Smooth muscle cell (in vitro differentiated cells): ENCODE measurements around the gene CCBE1. TPM values are rescaled to one million over a fixed set of nuclear protein-coding genes. Genes with fewer than 3 reads are reported as not detected.

Source experiments
- DNase-seq: peaks from one replicate; lab custom pipeline; 2025; ENCODE audit not compliant: unreplicated experiment; lab: John Stamatoyannopoulos, UW
- H2AFZ ChIP-seq: fragments of 200-600 bp; sonication (generic); 2 replicates; pipeline ENCODE4 v1.6.0; 2016; ENCODE audit warnings: antibody characterized with exemption, low read depth, mild to moderate bottlenecking
- H3F3A ChIP-seq: fragments of 200-600 bp; sonication (generic); 2 replicates; pipeline ENCODE4 v1.6.0; 2017; ENCODE audit warnings: antibody characterized with exemption, low read depth
- H3K27ac ChIP-seq: fragments of 200-600 bp; sonication (generic); 2 replicates; pipeline ENCODE4 v1.5.1; 2016; ENCODE audit warnings: low read depth, mild to moderate bottlenecking
- H3K27me3 ChIP-seq: fragments of 200-600 bp; sonication (generic); 2 replicates; pipeline ENCODE4 v1.6.1; 2016; ENCODE audit warnings: low read depth, mild to moderate bottlenecking
- H3K36me3 ChIP-seq: fragments of 200-600 bp; sonication (generic); 2 replicates; pipeline ENCODE4 v1.5.1; 2016; ENCODE audit warnings: low read depth
- H3K4me1 ChIP-seq: fragments of 200-600 bp; sonication (generic); 2 replicates; pipeline ENCODE4 v1.5.1; 2016; ENCODE audit warnings: low read depth
- H3K4me2 ChIP-seq: fragments of 200-600 bp; sonication (generic); 2 replicates; pipeline ENCODE4 v1.6.0; 2016; ENCODE audit warnings: mild to moderate bottlenecking
- H3K4me3 ChIP-seq: fragments of 200-600 bp; sonication (generic); 2 replicates; pipeline ENCODE4 v1.5.1; 2016; ENCODE audit warnings: mild to moderate bottlenecking
- H3K79me2 ChIP-seq: fragments of 200-600 bp; sonication (generic); 2 replicates; pipeline ENCODE4 v1.6.0; 2016; ENCODE audit warnings: low read depth, mild to moderate bottlenecking
- H3K9ac ChIP-seq: fragments of 200-600 bp; sonication (generic); 2 replicates; pipeline ENCODE4 v1.6.0; 2016; ENCODE audit warnings: low read depth
- H3K9me3 ChIP-seq: fragments of 200-600 bp; sonication (generic); replicated peaks from 2 replicates; pipeline ENCODE4 v1.5.1; 2016; ENCODE audit warnings: low read depth
- H4K20me1 ChIP-seq: fragments of 200-600 bp; sonication (generic); 2 replicates; pipeline ENCODE4 v1.6.0; 2016; ENCODE audit warnings: low read depth
- CTCF ChIP-seq: fragments of 200-600 bp; sonication (generic); IDR thresholded peaks from 2 replicates; pipeline ENCODE4 v1.5.1; 2017; ENCODE audit warnings: borderline replicate concordance, mild to moderate bottlenecking, antibody characterized with exemption; ENCODE audit not compliant: insufficient read depth, poor library complexity, severe bottlenecking
- WGBS: methylation state at CpG from one replicate; pipeline ENCODE4 v1.1.7; 2016; ENCODE audit warnings: low lambda C conversion rate; 5-methylcytosine and 5-hydroxymethylcytosine counted together
- polyA plus RNA-seq: library from polyadenylated mRNA; unstranded; fragments of >200 nt; fragmentation: Nextera tagmentation; extraction: Ambion mirVana; gene quantifications from 2 replicates; pipeline ENCODE4 v1.2.1, GENCODE V29; 2016
- total RNA-seq: library from RNA; depleted of rRNA; stranded (reverse); fragments of >200 nt; gene quantifications from 2 replicates; pipeline ENCODE4 v1.2.3, GENCODE V29; 2014

The CCBE1 gene
- total and polyA plus RNA-seq, 2 experiments from 2014 or later, result 3.1 TPM; not detected in 1

- H4K20me1 ChIP-seq, result no peaks in the 10 kb centered on the region
- H3K79me2 ChIP-seq, result no peaks in the 10 kb centered on the region
- H3K4me1 ChIP-seq, result peaks cover 64% of the 10 kb centered on the region
- 84% methylated on average over 11 of the region's 11 CpGs for WGBS
- DNase-seq, result no peak
- H3K36me3 ChIP-seq, result no peaks in the 10 kb centered on the region
- H3K9me3 ChIP-seq, result no peaks in the 10 kb centered on the region
- no peak overlapping the region for H3K4me3 ChIP-seq
- peaks cover 69% of the 10 kb centered on the region for H3K27me3 ChIP-seq
- no peak overlapping the region for H2AFZ ChIP-seq
- no peak overlapping the region for H3K4me2 ChIP-seq
- H3F3A ChIP-seq, result no peaks in the 10 kb centered on the region
- TF ChIP-seq CTCF, result no peak
- no peak overlapping the region for H3K27ac ChIP-seq
- H3K9ac ChIP-seq, result no peak overlapping the region
These were observed 309.3 kb downstream of the CCBE1 start for GRCh38 chr18:59387687-59388565.

GRCh38 chr18:59386909-59387686, 310.1 kb downstream of the CCBE1 start:
- Histone ChIP-seq H4K20me1 (no peaks in the 10 kb centered on the region), H3K36me3 (no peaks in the 10 kb centered on the region), H3K27ac (no peak overlapping the region), H3F3A (no peaks in the 10 kb centered on the region), H3K4me2 (no peak overlapping the region), H3K4me1 (peaks cover 67% of the 10 kb centered on the region), H3K9ac (no peak overlapping the region), H3K9me3 (no peaks in the 10 kb centered on the region), H3K4me3 (no peak overlapping the region), H3K27me3 (peaks cover 67% of the 10 kb centered on the region), H3K79me2 (no peaks in the 10 kb centered on the region), H2AFZ (no peak overlapping the region)
- no peak for DNase-seq
- TF ChIP-seq CTCF, result no peak
- WGBS, result 45% methylated on average over 8 of the region's 8 CpGs

GRCh38 chr18:59385191-59385590, 312.0 kb downstream of the CCBE1 start:
- no peaks in the 10 kb centered on the region for H4K20me1 ChIP-seq
- H3K9ac ChIP-seq, result no peak overlapping the region
- no peaks in the 10 kb centered on the region for H3K36me3 ChIP-seq
- no peak overlapping the region for H2AFZ ChIP-seq
- no peak overlapping the region for H3K4me2 ChIP-seq
- H3K4me1 ChIP-seq, result peaks cover 63% of the 10 kb centered on the region
- no peak overlapping the region for H3K27ac ChIP-seq
- H3K9me3 ChIP-seq, result no peaks in the 10 kb centered on the region
- DNase-seq, result no peak
- no peak overlapping the region for H3K4me3 ChIP-seq
- H3F3A ChIP-seq, result no peaks in the 10 kb centered on the region
- 83% methylated on average over 4 of the region's 4 CpGs for WGBS
- peaks cover 68% of the 10 kb centered on the region for H3K27me3 ChIP-seq
- TF ChIP-seq CTCF, result no peak
- H3K79me2 ChIP-seq, result no peaks in the 10 kb centered on the region
